Hepatocyte (in vitro differentiated cells): ENCODE data around the gene RHOT2. TPM values are rescaled to one million over a fixed set of nuclear protein-coding genes. Genes with fewer than 3 reads are reported as not detected.

Experiments used
- DNase-seq: peaks from one replicate; pipeline ENCODE4 v3.0.0-alpha.2; 2016; ENCODE audit warnings: low spot score
- H2AFZ ChIP-seq: fragments of 200-600 bp; sonication (generic); 2 replicates; pipeline ENCODE4 v1.6.0; 2016; ENCODE audit warnings: antibody characterized with exemption, mild to moderate bottlenecking
- H3K27ac ChIP-seq: fragments of 200-600 bp; sonication (generic); 2 replicates; pipeline ENCODE4 v1.5.1; 2016; ENCODE audit warnings: mild to moderate bottlenecking
- H3K27me3 ChIP-seq: fragments of 200-600 bp; sonication (generic); 2 replicates; pipeline ENCODE4 v1.6.1; 2016
- H3K36me3 ChIP-seq: fragments of 200-600 bp; sonication (generic); replicated peaks from 2 replicates; pipeline ENCODE4 v1.5.1; 2016; ENCODE audit warnings: low read depth; ENCODE audit not compliant: insufficient read depth
- H3K4me1 ChIP-seq: fragments of 200-600 bp; sonication (generic); 2 replicates; pipeline ENCODE4 v1.5.1; 2016; ENCODE audit warnings: mild to moderate bottlenecking, moderate library complexity; ENCODE audit not compliant: insufficient read depth
- H3K4me2 ChIP-seq: fragments of 200-600 bp; sonication (generic); 2 replicates; pipeline ENCODE4 v1.6.0; 2016
- H3K4me3 ChIP-seq: fragments of 200-600 bp; sonication (generic); 2 replicates; pipeline ENCODE4 v1.5.1; 2016; ENCODE audit warnings: mild to moderate bottlenecking
- H3K79me2 ChIP-seq: fragments of 200-600 bp; sonication (generic); 2 replicates; pipeline ENCODE4 v1.6.0; 2017; ENCODE audit warnings: mild to moderate bottlenecking
- H3K9me2 ChIP-seq: fragments of 200-600 bp; sonication (generic); replicated peaks from 2 replicates; pipeline ENCODE4 v1.6.0; 2017; ENCODE audit warnings: mild to moderate bottlenecking; ENCODE audit not compliant: insufficient read depth
- H3K9me3 ChIP-seq: fragments of 200-600 bp; sonication (generic); 2 replicates; pipeline ENCODE4 v1.5.1; 2016; ENCODE audit warnings: low read depth, mild to moderate bottlenecking
- H4K20me1 ChIP-seq: fragments of 200-600 bp; sonication (generic); 2 replicates; pipeline ENCODE4 v1.6.0; 2016; ENCODE audit warnings: mild to moderate bottlenecking; ENCODE audit not compliant: insufficient read depth, poor library complexity, severe bottlenecking
- CTCF ChIP-seq: fragments of 200-600 bp; sonication (generic); IDR thresholded peaks from 2 replicates; pipeline ENCODE4 v1.5.1; 2016; ENCODE audit warnings: antibody characterized with exemption, mild to moderate bottlenecking; ENCODE audit not compliant: poor library complexity
- EZH2 ChIP-seq: fragments of 200-600 bp; sonication (generic); IDR thresholded peaks from 2 replicates; pipeline ENCODE4 v1.6.1; 2016; ENCODE audit warnings: antibody characterized with exemption, mild to moderate bottlenecking, borderline replicate concordance
- EZH2phosphoT487 ChIP-seq: fragments of 200-600 bp; sonication (generic); IDR thresholded peaks from one replicate; pipeline ENCODE4 v1.6.1; 2018; ENCODE audit warnings: antibody characterized with exemption, mild to moderate bottlenecking, low read depth, moderate library complexity; ENCODE audit not compliant: unreplicated experiment, severe bottlenecking
- WGBS: methylation state at CpG from one replicate; pipeline ENCODE4 v1.1.6; 2016; ENCODE audit warnings: low lambda C conversion rate; ENCODE audit errors: missing lambda C conversion rate; 5-methylcytosine and 5-hydroxymethylcytosine counted together
- polyA plus RNA-seq: library from polyadenylated mRNA; unstranded; fragments of >200 nt; fragmentation: Nextera tagmentation; extraction: Ambion mirVana; gene quantifications from 2 replicates; pipeline ENCODE4 v1.2.1, GENCODE V29; 2016
- total RNA-seq: library from RNA; depleted of rRNA; stranded (reverse); fragments of >200 nt; gene quantifications from 2 replicates; pipeline ENCODE4 v1.2.3, GENCODE V29; 2014

The RHOT2 gene
- total and polyA plus RNA-seq, 2 experiments from 2014 or later: 63.2 to 158 TPM

DNA sequence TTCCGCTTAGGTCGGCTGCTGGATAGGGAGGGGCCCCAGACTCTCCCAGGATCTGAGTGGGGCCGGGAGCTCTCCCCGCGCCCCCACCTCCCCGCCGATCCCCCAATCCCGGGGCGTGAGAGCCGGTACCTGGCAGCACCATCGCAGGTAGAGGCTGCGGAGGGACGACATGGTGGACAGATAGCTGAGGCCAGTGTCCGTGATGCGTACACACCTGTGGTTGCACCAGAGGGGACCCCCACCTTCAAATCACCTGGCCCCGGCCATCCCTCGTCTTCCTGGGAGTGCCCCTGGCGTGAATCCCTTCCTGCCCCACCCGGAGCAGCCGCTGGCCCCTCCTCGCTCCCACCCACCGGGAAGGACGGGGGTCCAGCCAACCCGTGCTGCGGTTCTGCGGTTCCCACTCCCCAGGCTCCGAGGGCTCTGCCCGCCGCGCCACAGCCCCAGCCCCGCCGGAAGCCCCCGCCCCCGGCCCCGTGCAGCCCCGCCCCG, 27.0 kb downstream of the RHOT2 start:
- peaks cover 4% of the 10 kb centered on the region for H3K4me1 ChIP-seq
- TF ChIP-seq CTCF (no peak), EZH2phosphoT487 (no peak), EZH2 (peak; percentile 25)
- no peaks in the 10 kb centered on the region for H4K20me1 ChIP-seq
- WGBS: 3% methylated on average over 15 of the region's 37 CpGs
- no peak overlapping the region for H2AFZ ChIP-seq
- H3K4me2 ChIP-seq: peak overlapping the region; percentile 67
- peaks cover 2% of the 10 kb centered on the region for H3K79me2 ChIP-seq
- H3K27ac ChIP-seq: no peak overlapping the region
- no peak for DNase-seq
- H3K27me3 ChIP-seq: peaks cover 66% of the 10 kb centered on the region
- no peaks in the 10 kb centered on the region for H3K36me3 ChIP-seq
- no peaks in the 10 kb centered on the region for H3K9me2 ChIP-seq
- H3K4me3 ChIP-seq: no peak overlapping the region
- no peaks in the 10 kb centered on the region for H3K9me3 ChIP-seq

DNA sequence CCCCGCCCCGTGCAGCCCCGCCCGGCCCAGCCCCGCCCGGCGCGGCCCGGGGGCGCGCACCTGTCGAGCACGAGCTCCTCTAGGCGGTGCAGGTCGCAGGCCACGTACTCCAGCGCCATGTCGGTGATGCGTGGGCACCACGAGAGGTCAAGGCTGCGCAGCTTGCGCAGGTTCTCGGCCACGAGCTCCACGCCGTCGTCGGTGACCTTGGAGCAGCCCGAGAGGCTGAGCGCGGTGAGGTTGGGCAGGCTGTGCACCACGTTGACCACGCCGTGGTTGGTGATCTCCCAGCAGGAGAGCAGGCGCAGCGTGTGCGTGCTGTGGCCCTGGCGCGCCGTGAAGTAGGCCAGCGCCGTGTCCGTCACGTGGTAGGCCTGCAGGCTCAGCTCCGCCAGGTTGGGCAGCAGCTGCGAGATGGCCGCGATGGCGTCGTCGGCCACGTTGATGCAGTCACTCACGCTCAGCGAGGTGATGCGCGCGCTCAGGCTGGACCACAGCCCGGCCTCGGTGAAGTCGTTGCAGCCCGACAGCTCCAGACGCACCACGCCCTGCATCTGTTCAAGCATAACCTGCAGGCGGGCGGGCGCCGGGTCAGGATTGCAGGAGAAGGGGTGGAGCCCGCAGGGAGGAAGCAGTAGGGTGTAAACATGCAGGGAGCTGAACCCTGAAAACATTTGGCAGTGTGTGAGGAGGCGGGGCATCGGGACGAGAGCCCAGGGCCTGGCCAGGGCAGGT, 27.6 kb downstream of the RHOT2 start:
- no peak overlapping the region for H3K27ac ChIP-seq
- H2AFZ ChIP-seq: no peak overlapping the region
- peak overlapping the region; percentile 67 for H3K4me2 ChIP-seq
- no peaks in the 10 kb centered on the region for H3K9me2 ChIP-seq
- DNase-seq: no peak
- H3K27me3 ChIP-seq: peaks cover 72% of the 10 kb centered on the region
- H3K4me3 ChIP-seq: no peak overlapping the region
- no peaks in the 10 kb centered on the region for H3K79me2 ChIP-seq
- TF ChIP-seq CTCF (no peak), EZH2 (no peak), EZH2phosphoT487 (no peak)
- WGBS: 12% methylated on average over 60 of the region's 71 CpGs
- H3K4me1 ChIP-seq: peaks cover 4% of the 10 kb centered on the region
- no peaks in the 10 kb centered on the region for H3K36me3 ChIP-seq
- H4K20me1 ChIP-seq: no peaks in the 10 kb centered on the region
- no peaks in the 10 kb centered on the region for H3K9me3 ChIP-seq

DNA sequence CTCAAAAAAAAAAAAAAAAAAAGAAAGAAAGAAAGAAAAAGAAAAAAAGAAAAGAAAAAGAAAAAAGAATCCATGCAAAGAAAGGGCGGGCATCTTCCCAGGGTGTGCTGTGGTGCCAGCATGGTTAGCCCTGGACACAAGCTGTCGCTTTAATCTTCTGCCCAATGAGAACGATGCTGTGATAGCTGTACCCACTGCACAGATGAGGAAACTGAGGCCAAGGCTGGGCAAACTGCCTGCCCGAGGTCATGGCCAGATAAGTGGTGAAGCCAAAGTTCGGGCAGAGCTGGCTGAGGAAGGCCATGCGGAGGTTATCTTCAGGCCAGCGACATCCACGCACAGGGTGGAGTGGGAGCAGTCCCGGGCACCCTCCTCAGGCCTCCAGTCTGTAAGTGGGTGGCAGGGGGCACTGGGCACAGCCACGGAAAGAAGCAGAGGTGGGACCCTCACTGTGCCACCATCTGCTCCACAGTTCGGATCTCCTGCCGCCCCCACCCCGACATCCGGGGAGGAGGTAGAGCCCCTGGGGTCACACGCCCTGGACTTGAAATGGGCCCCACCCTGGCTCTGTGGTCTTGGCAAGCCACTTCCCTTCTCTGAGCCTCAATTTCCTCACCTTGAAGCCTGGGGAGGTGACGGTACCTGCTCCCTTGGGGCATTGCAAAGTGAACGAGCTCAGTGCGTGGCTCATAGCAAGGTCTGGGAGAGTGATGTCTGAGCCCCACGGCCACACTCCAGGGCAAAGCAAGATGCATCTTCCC, 31.2 kb downstream of the RHOT2 start:
- Histone ChIP-seq H3K4me1 (peaks cover 4% of the 10 kb centered on the region), H3K4me3 (no peak overlapping the region), H3K4me2 (no peak overlapping the region), H2AFZ (no peak overlapping the region), H3K9me3 (no peaks in the 10 kb centered on the region), H3K27me3 (peaks cover 84% of the 10 kb centered on the region), H3K79me2 (no peaks in the 10 kb centered on the region), H3K27ac (no peak overlapping the region), H4K20me1 (no peaks in the 10 kb centered on the region), H3K9me2 (no peaks in the 10 kb centered on the region), H3K36me3 (no peaks in the 10 kb centered on the region)
- WGBS: 79% methylated on average over 18 of the region's 19 CpGs
- no peak for DNase-seq
- TF ChIP-seq CTCF (no peak), EZH2phosphoT487 (no peak), EZH2 (no peak)
